PC-3 (cell line): ENCODE measurements around the gene RESP18. TPM values are rescaled to one million over a fixed set of nuclear protein-coding genes. Genes with fewer than 3 reads are reported as not detected.

Experiments
- ATAC-seq: fragments of 200-7000 bp; cut with Tn5 transposase; 2 replicates; pipeline ENCODE4 v1.9.1; 2020; ENCODE audit warnings: mild to moderate bottlenecking, moderate library complexity
- BruUV-seq: library from RNA; stranded (reverse); fragments of 400-500 nt; replicated peaks from 2 replicates; lab custom pipeline; 2021; lab: Mats Ljungman, UMichigan
- CTCF ChIA-PET: fragments of 300-600 bp; sonication (Branson Sonifier 250); formaldehyde crosslinking; loops from one replicate; lab custom pipeline; 2022; ENCODE audit warnings: antibody characterized with exemption; lab: Charles Lee
- POLR2A ChIA-PET: fragments of 300-600 bp; sonication (Branson Sonifier 250); formaldehyde crosslinking; loops from one replicate; lab custom pipeline; 2022; ENCODE audit warnings: antibody characterized with exemption; ENCODE audit not compliant: unreplicated experiment; lab: Charles Lee
- DNase-seq: peaks from one replicate; pipeline ENCODE4 v3.0.0-alpha.2; 2015
- H2AFZ ChIP-seq: fragments of 300-600 bp; sonication (generic); 2 replicates; pipeline ENCODE4 v1.6.0; 2016; ENCODE audit warnings: antibody characterized with exemption, low read length
- H3F3A ChIP-seq: fragments of 300-600 bp; sonication (generic); one replicate; pipeline ENCODE4 v1.6.0; 2017; ENCODE audit warnings: antibody characterized with exemption, low read length, control low read depth, mild to moderate bottlenecking; ENCODE audit not compliant: unreplicated experiment
- H3K27ac ChIP-seq: fragments of 300-600 bp; sonication (generic); 2 replicates; pipeline ENCODE4 v1.5.1; 2016; ENCODE audit warnings: mild to moderate bottlenecking, low read length
- H3K27me3 ChIP-seq: fragments of 300-600 bp; sonication (generic); 2 replicates; pipeline ENCODE4 v1.6.1; 2016; ENCODE audit warnings: low read length, mixed read lengths
- H3K36me3 ChIP-seq: fragments of 300-600 bp; sonication (generic); 2 replicates; pipeline ENCODE4 v1.6.1; 2016; ENCODE audit warnings: low read depth, mixed run types, low read length, mixed read lengths
- H3K4me1 ChIP-seq: fragments of 300-600 bp; sonication (generic); 2 replicates; pipeline ENCODE4 v1.5.1; 2016; ENCODE audit warnings: low read length; ENCODE audit not compliant: insufficient read depth
- H3K4me2 ChIP-seq: fragments of 300-600 bp; sonication (generic); 2 replicates; pipeline ENCODE4 v1.6.0; 2016; ENCODE audit warnings: low read length
- H3K4me3 ChIP-seq: fragments of 300-600 bp; sonication (generic); 2 replicates; pipeline ENCODE4 v1.5.1; 2016; ENCODE audit warnings: mild to moderate bottlenecking, low read length, mixed read lengths
- H3K79me2 ChIP-seq: fragments of 300-600 bp; sonication (generic); 2 replicates; pipeline ENCODE4 v1.6.1; 2017; ENCODE audit warnings: low read length, mixed read lengths
- H3K9ac ChIP-seq: fragments of 300-600 bp; sonication (generic); 2 replicates; pipeline ENCODE4 v1.6.0; 2016; ENCODE audit warnings: mild to moderate bottlenecking, low read length
- H3K9me2 ChIP-seq: fragments of 300-600 bp; sonication (generic); replicated peaks from 2 replicates; pipeline ENCODE4 v1.6.1; 2016; ENCODE audit warnings: mixed run types, low read length, mixed read lengths
- H3K9me3 ChIP-seq: fragments of 300-600 bp; sonication (generic); 2 replicates; pipeline ENCODE4 v1.6.1; 2016; ENCODE audit warnings: low read length, mixed read lengths
- H4K20me1 ChIP-seq: fragments of 300-600 bp; sonication (generic); 2 replicates; pipeline ENCODE4 v1.6.1; 2016; ENCODE audit warnings: low read length, mixed read lengths
- EZH2 ChIP-seq: fragments of 300-600 bp; sonication (generic); IDR thresholded peaks from one replicate; pipeline ENCODE4 v1.6.1; 2017; ENCODE audit warnings: antibody characterized with exemption, mild to moderate bottlenecking, low read length; ENCODE audit not compliant: unreplicated experiment
- EZH2phosphoT487 ChIP-seq: fragments of 300-600 bp; sonication (generic); IDR thresholded peaks from 2 replicates; pipeline ENCODE4 v1.6.1; 2018; ENCODE audit warnings: mild to moderate bottlenecking, antibody characterized with exemption, low read length, borderline replicate concordance
- intact Hi-C: fragments of 100-400 bp; cut with micrococcal nuclease; formaldehyde crosslinking; loops from 2 replicates; pipeline ENCODE4 v1.9.0; 2023
- total RNA-seq: library from RNA; depleted of rRNA; stranded (reverse); fragments of >200 nt; gene quantifications from 2 replicates; pipeline ENCODE4 v1.2.3, GENCODE V29; 2014
- TF ChIP-seq, protein P1 (sequence below): fragments of 300-600 bp; sonication (generic); conservative IDR thresholded peaks from 2 replicates; pipeline ENCODE4 v1.5.1; 2017; ENCODE audit warnings: antibody characterized with exemption, low read depth, mild to moderate bottlenecking, low read length

The RESP18 gene
- total RNA-seq, 1 experiment from 2014 or later, result not detected

DNA sequence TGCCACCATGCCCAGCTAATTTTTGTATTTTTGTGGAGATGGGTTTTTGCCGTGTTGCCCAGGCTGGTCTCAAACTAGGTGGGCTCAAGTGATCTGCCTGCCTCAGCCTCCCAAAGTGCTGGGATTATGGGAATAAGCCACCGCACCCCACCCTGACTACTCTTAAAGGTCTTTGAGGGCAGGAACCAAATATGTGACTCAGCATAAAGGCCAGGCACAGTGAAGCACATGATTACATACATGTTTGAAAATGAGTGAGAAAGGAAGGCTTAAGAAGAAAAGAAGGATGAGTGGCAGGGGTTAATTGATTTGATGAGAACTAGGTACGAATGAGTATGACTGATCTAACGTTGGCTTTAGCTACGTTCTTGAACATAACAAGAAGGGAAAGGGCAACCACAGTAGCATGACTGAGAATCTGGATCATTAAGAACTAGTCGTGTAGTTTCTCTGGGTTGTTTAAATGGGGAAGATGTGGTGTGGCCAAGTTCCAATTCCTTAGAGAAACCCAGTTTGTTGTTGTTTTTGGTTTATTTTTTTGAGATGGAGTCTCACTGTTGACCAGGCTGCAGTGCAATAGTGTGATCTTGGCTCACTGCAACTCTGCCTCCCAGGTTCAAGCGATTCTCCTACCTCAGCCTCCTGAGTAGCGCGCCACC is 6.8 kb downstream of the RESP18 start:
- TF ChIP-seq, protein P1, sequence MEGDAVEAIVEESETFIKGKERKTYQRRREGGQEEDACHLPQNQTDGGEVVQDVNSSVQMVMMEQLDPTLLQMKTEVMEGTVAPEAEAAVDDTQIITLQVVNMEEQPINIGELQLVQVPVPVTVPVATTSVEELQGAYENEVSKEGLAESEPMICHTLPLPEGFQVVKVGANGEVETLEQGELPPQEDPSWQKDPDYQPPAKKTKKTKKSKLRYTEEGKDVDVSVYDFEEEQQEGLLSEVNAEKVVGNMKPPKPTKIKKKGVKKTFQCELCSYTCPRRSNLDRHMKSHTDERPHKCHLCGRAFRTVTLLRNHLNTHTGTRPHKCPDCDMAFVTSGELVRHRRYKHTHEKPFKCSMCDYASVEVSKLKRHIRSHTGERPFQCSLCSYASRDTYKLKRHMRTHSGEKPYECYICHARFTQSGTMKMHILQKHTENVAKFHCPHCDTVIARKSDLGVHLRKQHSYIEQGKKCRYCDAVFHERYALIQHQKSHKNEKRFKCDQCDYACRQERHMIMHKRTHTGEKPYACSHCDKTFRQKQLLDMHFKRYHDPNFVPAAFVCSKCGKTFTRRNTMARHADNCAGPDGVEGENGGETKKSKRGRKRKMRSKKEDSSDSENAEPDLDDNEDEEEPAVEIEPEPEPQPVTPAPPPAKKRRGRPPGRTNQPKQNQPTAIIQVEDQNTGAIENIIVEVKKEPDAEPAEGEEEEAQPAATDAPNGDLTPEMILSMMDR, result no peak
- TF ChIP-seq EZH2phosphoT487, result no peak
- no peak for TF ChIP-seq EZH2
- no TSS peak for BruUV-seq
- intact Hi-C loops, result no loop called here
- Histone ChIP-seq H4K20me1 (no peaks in the 10 kb centered on the region), H3K27me3 (peaks cover 41% of the 10 kb centered on the region), H3F3A (no peaks in the 10 kb centered on the region), H3K9me3 (no peaks in the 10 kb centered on the region), H3K4me1 (no peaks in the 10 kb centered on the region), H3K36me3 (no peaks in the 10 kb centered on the region), H3K4me2 (no peak overlapping the region), H3K27ac (no peak overlapping the region), H3K9ac (no peak overlapping the region), H3K4me3 (no peak overlapping the region), H3K9me2 (no peaks in the 10 kb centered on the region), H2AFZ (no peak overlapping the region), H3K79me2 (no peaks in the 10 kb centered on the region)
- ChIA-PET POLR2A (no interaction called here), CTCF (no interaction called here)
- DNase-seq (no peak), ATAC-seq (no peak)

DNA sequence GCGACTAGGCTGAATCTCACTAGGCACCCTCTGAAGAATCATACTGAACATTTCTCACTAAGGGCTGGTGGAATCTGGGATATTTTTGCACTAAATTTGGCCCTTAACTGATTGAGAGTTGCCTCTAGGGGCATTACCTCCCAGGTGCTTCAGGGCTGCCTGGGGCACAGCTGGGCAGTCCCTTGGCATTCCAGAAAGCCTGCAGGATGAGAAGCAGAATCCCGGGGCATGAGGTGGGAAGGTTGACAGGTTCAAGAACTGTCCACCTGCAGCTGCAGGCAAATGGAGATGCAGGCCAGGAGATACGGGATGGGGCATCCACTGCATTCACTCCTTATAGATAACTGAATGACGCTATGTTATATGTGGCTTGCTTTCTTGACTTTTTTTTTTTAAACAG is 7.4 kb downstream of the RESP18 start:
- POLR2A ChIA-PET, result no interaction called here
- H3K27ac ChIP-seq, result no peak overlapping the region
- H3K27me3 ChIP-seq, result peaks cover 35% of the 10 kb centered on the region

DNA sequence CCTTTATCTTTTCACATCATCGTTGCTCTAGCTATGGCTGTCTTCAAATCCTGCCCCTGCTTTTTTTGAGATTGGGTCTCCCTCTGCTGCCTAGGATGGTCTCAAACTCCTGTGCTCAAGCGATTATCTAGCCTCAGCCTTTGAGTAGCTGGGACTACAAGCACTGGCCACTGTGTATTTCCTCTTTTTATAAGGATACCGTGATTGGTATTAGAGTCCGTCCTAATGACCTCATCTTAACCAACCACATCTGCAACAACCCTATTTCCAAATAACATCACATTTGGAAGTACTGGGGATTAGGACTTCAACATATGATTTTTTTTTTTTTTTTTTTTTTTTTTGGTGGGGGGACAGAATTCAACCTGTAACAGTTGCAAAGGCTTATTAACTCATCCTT is 9.1 kb downstream of the RESP18 start:
- Histone ChIP-seq H3K4me1 (no peaks in the 10 kb centered on the region), H3K36me3 (no peaks in the 10 kb centered on the region), H3K79me2 (no peaks in the 10 kb centered on the region), H2AFZ (no peak overlapping the region), H3K27me3 (peaks cover 29% of the 10 kb centered on the region), H4K20me1 (no peaks in the 10 kb centered on the region), H3K9ac (no peak overlapping the region), H3K27ac (no peak overlapping the region), H3K9me3 (no peaks in the 10 kb centered on the region), H3F3A (no peaks in the 10 kb centered on the region), H3K4me3 (no peak overlapping the region), H3K9me2 (no peaks in the 10 kb centered on the region), H3K4me2 (no peak overlapping the region)
- BruUV-seq, result no TSS peak
- POLR2A ChIA-PET, result no interaction called here
- DNase-seq, result no peak
- intact Hi-C loops, result no loop called here
- no peak for ATAC-seq
- CTCF ChIA-PET, result no interaction called here
- TF ChIP-seq EZH2phosphoT487, result no peak
- no peak for TF ChIP-seq EZH2
- TF ChIP-seq, protein P1, result no peak

More for the DNA sequence above, 7.4 kb downstream of the RESP18 start:
- Histone ChIP-seq H3K4me3 (no peak overlapping the region), H3K4me1 (no peaks in the 10 kb centered on the region), H2AFZ (no peak overlapping the region), H3K9ac (no peak overlapping the region), H3K9me2 (no peaks in the 10 kb centered on the region), H3K4me2 (no peak overlapping the region), H3K79me2 (no peaks in the 10 kb centered on the region), H4K20me1 (no peaks in the 10 kb centered on the region), H3F3A (no peaks in the 10 kb centered on the region), H3K36me3 (no peaks in the 10 kb centered on the region), H3K9me3 (no peaks in the 10 kb centered on the region)
- intact Hi-C loops, result no loop called here
- no TSS peak for BruUV-seq
- TF ChIP-seq EZH2phosphoT487 (no peak), EZH2 (no peak)
- TF ChIP-seq, protein P1, result no peak
- CTCF ChIA-PET, result no interaction called here
- ATAC-seq (no peak), DNase-seq (no peak)
